Measurements from ENCODE around the gene UQCR11. TPM values are rescaled to one million over a fixed set of nuclear protein-coding genes. Genes with fewer than 3 reads are reported as not detected.
A peak's percentile ranks its signal among the peaks of the same experiment; 100 is the strongest.

UQCR11 gene
- total RNA-seq, 1 donor from 2014 or later: 149 TPM

- H3K27ac Mint-ChIP-seq (ENCODE audit: unreplicated experiment): no peak overlapping the region
- no peak for DNase-seq (ENCODE audit: low read depth, low spot score)
- peaks cover 14% of the 10 kb centered on the region for H3K36me3 Mint-ChIP-seq (ENCODE audit: low read depth)
- H3K27me3 Mint-ChIP-seq (ENCODE audit: low read depth): no peaks in the 10 kb centered on the region
- no peaks in the 10 kb centered on the region for H3K9me3 Mint-ChIP-seq
- no peaks in the 10 kb centered on the region for H3K4me1 Mint-ChIP-seq
- no peak for TF ChIP-seq CTCF (conservative IDR thresholded peaks at IDR 0.05)
- no peak overlapping the region for H3K4me3 Mint-ChIP-seq
Observed at GRCh38 chr19:1633269-1633826, 28.1 kb upstream of the UQCR11 start.

GRCh38 chr19:1632462-1633268, 27.4 kb upstream of the UQCR11 start:
- Mint-ChIP-seq H3K27me3 (ENCODE audit: low read depth) (no peaks in the 10 kb centered on the region), H3K36me3 (ENCODE audit: low read depth) (peaks cover 12% of the 10 kb centered on the region), H3K4me1 (no peaks in the 10 kb centered on the region), H3K27ac (ENCODE audit: unreplicated experiment) (no peak overlapping the region), H3K9me3 (no peaks in the 10 kb centered on the region), H3K4me3 (peak overlapping the region; percentile 49)
- no peak for DNase-seq (ENCODE audit: low read depth, low spot score)
- TF ChIP-seq CTCF (conservative IDR thresholded peaks at IDR 0.05): no peak

GRCh38 chr19:1631557-1632100, 26.4 kb upstream of the UQCR11 start:
- Mint-ChIP-seq H3K27me3 (ENCODE audit: low read depth) (no peaks in the 10 kb centered on the region), H3K4me3 (no peak overlapping the region), H3K36me3 (ENCODE audit: low read depth) (peaks cover 11% of the 10 kb centered on the region), H3K9me3 (no peaks in the 10 kb centered on the region), H3K27ac (ENCODE audit: unreplicated experiment) (no peak overlapping the region), H3K4me1 (no peaks in the 10 kb centered on the region)
- no peak for TF ChIP-seq CTCF (conservative IDR thresholded peaks at IDR 0.05)
- no peak for DNase-seq (ENCODE audit: low read depth, low spot score)

GRCh38 chr19:1630811-1631210, 25.5 kb upstream of the UQCR11 start:
- no peaks in the 10 kb centered on the region for H3K4me1 Mint-ChIP-seq
- no peak overlapping the region for H3K4me3 Mint-ChIP-seq
- H3K27ac Mint-ChIP-seq (ENCODE audit: unreplicated experiment): no peak overlapping the region
- no peaks in the 10 kb centered on the region for H3K9me3 Mint-ChIP-seq
- DNase-seq (ENCODE audit: low read depth, low spot score): no peak
- no peaks in the 10 kb centered on the region for H3K27me3 Mint-ChIP-seq (ENCODE audit: low read depth)
- peaks cover 9% of the 10 kb centered on the region for H3K36me3 Mint-ChIP-seq (ENCODE audit: low read depth)
- TF ChIP-seq CTCF (conservative IDR thresholded peaks at IDR 0.05): no peak

- peaks cover 3% of the 10 kb centered on the region for H3K36me3 Mint-ChIP-seq (ENCODE audit: low read depth)
- TF ChIP-seq CTCF (conservative IDR thresholded peaks at IDR 0.05): no peak
- H3K27me3 Mint-ChIP-seq (ENCODE audit: low read depth): no peaks in the 10 kb centered on the region
- H3K9me3 Mint-ChIP-seq: no peaks in the 10 kb centered on the region
- H3K4me1 Mint-ChIP-seq: no peaks in the 10 kb centered on the region
- no peak for DNase-seq (ENCODE audit: low read depth, low spot score)
- no peak overlapping the region for H3K4me3 Mint-ChIP-seq
- no peak overlapping the region for H3K27ac Mint-ChIP-seq (ENCODE audit: unreplicated experiment)
Observed at GRCh38 chr19:1630012-1630411, 24.8 kb upstream of the UQCR11 start.

Data from neural crest cell (in vitro differentiated cells).